ENCODE measurements around the gene C14orf180.

DNA sequence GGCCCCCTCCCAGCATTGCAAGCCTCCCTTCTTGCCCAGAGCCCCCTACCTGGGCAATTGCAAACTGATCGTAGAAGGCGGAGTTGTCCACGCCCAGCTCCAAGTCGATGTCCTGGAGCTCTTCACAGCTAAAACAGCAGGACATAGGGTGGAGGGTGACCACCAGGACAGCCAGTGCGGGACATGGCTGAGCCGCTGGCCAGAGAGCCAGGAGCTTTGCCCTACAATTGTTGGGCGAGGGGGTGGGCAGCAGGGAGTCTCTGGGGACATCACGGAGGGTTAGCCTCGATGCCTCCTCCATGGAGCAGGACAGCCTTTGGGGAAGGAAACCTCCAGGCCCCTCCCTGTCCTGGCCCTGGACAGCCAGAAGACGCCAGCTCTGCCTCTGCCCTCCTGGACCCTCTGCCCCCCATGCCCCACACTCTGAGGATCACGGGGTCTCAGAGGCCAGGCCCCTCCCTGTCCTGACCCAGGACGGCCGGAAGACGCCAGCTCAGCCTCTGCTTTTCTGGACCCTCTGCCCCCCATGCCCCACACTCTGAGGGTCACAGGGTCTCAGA, 15.6 kb downstream of the C14orf180 start:
- TF ChIP-seq POLR2A (IDR thresholded peaks at IDR 0.05; ENCODE audit: extremely low read depth, insufficient read length): no peak
- TF ChIP-seq, protein P1, sequence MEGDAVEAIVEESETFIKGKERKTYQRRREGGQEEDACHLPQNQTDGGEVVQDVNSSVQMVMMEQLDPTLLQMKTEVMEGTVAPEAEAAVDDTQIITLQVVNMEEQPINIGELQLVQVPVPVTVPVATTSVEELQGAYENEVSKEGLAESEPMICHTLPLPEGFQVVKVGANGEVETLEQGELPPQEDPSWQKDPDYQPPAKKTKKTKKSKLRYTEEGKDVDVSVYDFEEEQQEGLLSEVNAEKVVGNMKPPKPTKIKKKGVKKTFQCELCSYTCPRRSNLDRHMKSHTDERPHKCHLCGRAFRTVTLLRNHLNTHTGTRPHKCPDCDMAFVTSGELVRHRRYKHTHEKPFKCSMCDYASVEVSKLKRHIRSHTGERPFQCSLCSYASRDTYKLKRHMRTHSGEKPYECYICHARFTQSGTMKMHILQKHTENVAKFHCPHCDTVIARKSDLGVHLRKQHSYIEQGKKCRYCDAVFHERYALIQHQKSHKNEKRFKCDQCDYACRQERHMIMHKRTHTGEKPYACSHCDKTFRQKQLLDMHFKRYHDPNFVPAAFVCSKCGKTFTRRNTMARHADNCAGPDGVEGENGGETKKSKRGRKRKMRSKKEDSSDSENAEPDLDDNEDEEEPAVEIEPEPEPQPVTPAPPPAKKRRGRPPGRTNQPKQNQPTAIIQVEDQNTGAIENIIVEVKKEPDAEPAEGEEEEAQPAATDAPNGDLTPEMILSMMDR (IDR thresholded peaks at IDR 0.05; ENCODE audit: low read depth, low read length): no peak
- TF ChIP-seq, protein P2, sequence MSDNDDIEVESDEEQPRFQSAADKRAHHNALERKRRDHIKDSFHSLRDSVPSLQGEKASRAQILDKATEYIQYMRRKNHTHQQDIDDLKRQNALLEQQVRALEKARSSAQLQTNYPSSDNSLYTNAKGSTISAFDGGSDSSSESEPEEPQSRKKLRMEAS (IDR thresholded peaks at IDR 0.05; ENCODE audit: low read depth, low read length): no peak

Data from NB4 (cell line).